Karpas-422 (cell line): ENCODE data around the gene CLSTN1. TPM values are rescaled to one million over a fixed set of nuclear protein-coding genes. Genes with fewer than 3 reads are reported as not detected.
A peak's percentile ranks its signal among the peaks of the same experiment; 100 is the strongest.

ENCODE experiments used
- DNase-seq: peaks from one replicate; pipeline ENCODE4 v3.0.0-alpha.2; 2015
- H2AFZ ChIP-seq: fragments of 200-600 bp; sonication (generic); 2 replicates; pipeline ENCODE4 v1.6.1; 2014; ENCODE audit warnings: antibody characterized with exemption, low read length, mixed read lengths
- H3K27ac ChIP-seq: fragments of 200-600 bp; sonication (generic); 2 replicates; pipeline ENCODE4 v1.5.1; 2014; ENCODE audit warnings: mild to moderate bottlenecking, low read length, moderate library complexity
- H3K27me3 ChIP-seq: fragments of 200-600 bp; sonication (generic); 2 replicates; pipeline ENCODE4 v1.6.1; 2014; ENCODE audit warnings: low read length, mixed read lengths
- H3K36me3 ChIP-seq: fragments of 200-600 bp; sonication (generic); 2 replicates; pipeline ENCODE4 v1.6.1; 2014; ENCODE audit warnings: low read length, mixed read lengths; ENCODE audit not compliant: insufficient read depth
- H3K4me1 ChIP-seq: fragments of 200-600 bp; sonication (generic); 2 replicates; pipeline ENCODE4 v1.6.1; 2014; ENCODE audit warnings: mild to moderate bottlenecking, low read length, mixed read lengths
- H3K4me2 ChIP-seq: fragments of 200-600 bp; sonication (generic); 2 replicates; pipeline ENCODE4 v1.6.1; 2014; ENCODE audit warnings: low read length, low read depth, mild to moderate bottlenecking; ENCODE audit not compliant: poor library complexity, severe bottlenecking
- H3K4me3 ChIP-seq: fragments of 200-600 bp; sonication (generic); 2 replicates; pipeline ENCODE4 v1.5.1; 2014; ENCODE audit warnings: mild to moderate bottlenecking, antibody characterized with exemption, low read length, mixed read lengths
- H3K79me2 ChIP-seq: fragments of 200-600 bp; sonication (generic); 2 replicates; pipeline ENCODE4 v1.6.1; 2014; ENCODE audit warnings: mild to moderate bottlenecking, low read length, mixed read lengths
- H3K9ac ChIP-seq: fragments of 200-600 bp; sonication (generic); 2 replicates; pipeline ENCODE4 v1.6.0; 2014; ENCODE audit warnings: low read length
- H3K9me2 ChIP-seq: fragments of 200-600 bp; sonication (generic), shearing (Covaris generic); replicated peaks from 2 replicates; pipeline ENCODE4 v1.6.0; 2014; ENCODE audit warnings: mild to moderate bottlenecking, low read length, moderate library complexity; ENCODE audit not compliant: insufficient read depth
- H3K9me3 ChIP-seq: fragments of 300-700, 200-600 bp; sonication (generic); 2 replicates; pipeline ENCODE4 v1.6.1; 2014; ENCODE audit warnings: low read length, mixed read lengths
- H4K20me1 ChIP-seq: fragments of 200-600 bp; sonication (generic); 2 replicates; pipeline ENCODE4 v1.6.1; 2014; ENCODE audit warnings: mild to moderate bottlenecking, antibody characterized with exemption, low read length, low read depth; ENCODE audit not compliant: insufficient read depth
- total RNA-seq: library from RNA; depleted of rRNA; stranded (reverse); fragments of >200 nt; shearing (Covaris generic); gene quantifications from 2 replicates; pipeline ENCODE4 v1.2.3, GENCODE V29; 2014; ENCODE audit warnings: low replicate concordance; rRNA removed

CLSTN1 gene
- total RNA-seq: 52.0 and 77.7 TPM in 2 replicates

DNA sequence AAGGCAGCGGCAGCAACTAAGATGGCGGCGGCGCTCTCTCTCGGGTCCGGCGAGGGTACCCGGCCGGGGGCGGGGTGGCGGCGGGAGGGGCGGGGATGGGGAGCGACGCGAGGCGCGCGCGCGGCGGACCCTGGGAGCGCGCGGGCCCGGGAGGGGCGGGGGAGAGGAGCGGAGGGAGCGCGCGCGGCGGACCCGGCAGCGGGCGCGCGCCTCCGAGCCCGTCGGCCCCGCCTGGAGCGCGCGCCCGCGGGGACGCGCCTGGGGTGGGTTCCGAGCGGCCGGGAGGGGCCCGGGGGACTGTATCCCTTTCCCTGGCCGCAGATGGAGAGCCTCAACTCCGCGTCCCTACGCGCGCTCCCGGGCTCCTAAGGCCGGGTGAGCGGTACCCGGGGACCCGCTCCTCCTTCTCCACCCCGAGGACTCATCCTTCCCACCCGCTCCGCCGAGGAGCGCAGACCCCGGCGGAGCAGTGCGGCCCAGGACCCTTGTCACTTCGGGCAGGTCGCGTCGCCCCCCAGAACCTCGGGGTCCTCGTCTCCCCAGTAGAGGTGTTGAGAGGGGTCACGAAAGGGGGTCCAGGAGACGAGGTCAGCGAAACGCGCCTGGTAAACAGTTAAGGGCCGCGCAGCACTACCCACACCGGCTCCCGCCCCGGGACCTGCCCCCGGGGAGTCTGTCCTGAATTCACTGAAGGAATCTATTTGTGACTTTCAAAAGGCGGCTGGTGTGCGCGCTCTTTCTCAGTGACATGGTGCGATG lies at the start of gene CLSTN1:
CLSTN1 (minus strand) TSS at position 23 of the 759 bp plus-strand sequence. CDS start 232 bp downstream, outside the sequence.
- Histone ChIP-seq H3K27ac (peak within 1 kb of the TSS; percentile 24; the same call in 1 of the 2 replicates), H3K4me2 (peak within 1 kb of the TSS; percentile 89), H3K9me3 (no peaks in the 10 kb centered on the region), H3K9me2 (no peaks in the 10 kb centered on the region), H4K20me1 (peaks cover 19% of the 10 kb centered on the region), H3K9ac (peak within 1 kb of the TSS; percentile 94), H3K4me3 (peak within 1 kb of the TSS; percentile 94), H3K36me3 (no peaks in the 10 kb centered on the region; the same call in 1 of the 2 replicates), H3K4me1 (peaks cover 50% of the 10 kb centered on the region), H3K79me2 (peaks cover 41% of the 10 kb centered on the region), H2AFZ (peak within 1 kb of the TSS; percentile 99), H3K27me3 (no peaks in the 10 kb centered on the region)
- DNase-seq: peak; percentile 96

DNA sequence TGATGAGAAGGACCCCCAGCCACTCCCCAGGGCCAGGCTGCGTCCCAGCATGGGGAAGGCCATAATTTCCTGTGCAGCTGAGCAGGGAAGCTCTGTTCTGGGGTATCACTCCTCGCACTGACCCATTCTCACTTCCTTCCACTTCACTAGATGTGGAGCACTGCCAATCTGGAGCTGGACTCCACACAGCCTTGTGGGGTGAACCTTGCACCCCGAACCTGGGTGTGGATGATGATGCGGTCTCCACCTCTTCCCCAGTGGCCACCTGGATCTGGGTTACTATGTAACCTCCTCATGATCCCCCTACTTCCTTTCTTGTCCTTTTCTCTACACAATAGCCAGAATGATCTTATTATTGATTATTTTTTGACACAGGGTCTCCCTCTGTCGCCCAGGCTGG lies 49.6 kb upstream of the CLSTN1 start:
- Histone ChIP-seq H3K36me3 (no peaks in the 10 kb centered on the region), H2AFZ (no peak overlapping the region), H3K4me1 (peaks cover 4% of the 10 kb centered on the region), H3K27ac (no peak overlapping the region), H3K4me2 (no peak overlapping the region), H3K27me3 (no peaks in the 10 kb centered on the region), H3K79me2 (no peaks in the 10 kb centered on the region), H3K9me2 (no peaks in the 10 kb centered on the region), H3K9me3 (no peaks in the 10 kb centered on the region), H3K9ac (no peak overlapping the region), H4K20me1 (no peaks in the 10 kb centered on the region), H3K4me3 (no peak overlapping the region)
- no peak for DNase-seq

DNA sequence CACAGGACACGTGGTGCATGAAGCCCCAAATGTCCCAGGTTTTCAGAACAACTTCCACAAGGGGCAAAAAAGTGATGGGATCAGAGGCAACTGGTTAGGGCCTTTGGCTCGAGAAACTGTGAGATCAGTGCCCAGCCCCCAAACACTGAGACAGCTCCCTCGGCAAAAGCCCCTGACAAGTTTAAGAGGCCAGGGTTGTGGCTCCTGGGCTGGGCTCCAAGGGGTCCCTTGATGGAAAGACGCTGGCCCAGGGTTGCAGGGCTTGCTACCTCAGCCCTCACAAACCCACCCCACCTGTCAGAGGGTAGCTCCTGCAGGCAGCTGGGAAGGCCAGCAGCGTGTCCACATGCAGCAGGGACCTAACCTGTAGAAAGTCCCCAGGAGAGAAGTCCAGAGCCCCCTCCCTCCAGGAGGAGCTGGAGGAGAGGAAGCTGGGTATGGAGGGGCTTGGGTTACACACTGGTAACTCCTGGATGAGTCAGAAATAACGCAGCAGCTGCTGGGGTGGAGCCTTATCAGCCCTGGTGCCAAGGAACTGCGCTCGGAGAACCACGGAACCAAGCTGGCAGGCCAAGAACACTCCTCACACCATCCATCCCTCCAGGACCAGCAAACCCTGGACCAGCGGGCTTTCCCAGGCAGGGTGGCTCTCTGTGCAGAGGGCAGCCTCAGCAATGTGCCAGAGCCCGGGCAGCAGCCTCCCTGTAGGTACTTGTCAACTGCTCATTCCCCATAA lies 48.8 kb upstream of the CLSTN1 start:
- Histone ChIP-seq H3K36me3 (no peaks in the 10 kb centered on the region), H2AFZ (no peak overlapping the region), H3K4me3 (no peak overlapping the region)

DNA sequence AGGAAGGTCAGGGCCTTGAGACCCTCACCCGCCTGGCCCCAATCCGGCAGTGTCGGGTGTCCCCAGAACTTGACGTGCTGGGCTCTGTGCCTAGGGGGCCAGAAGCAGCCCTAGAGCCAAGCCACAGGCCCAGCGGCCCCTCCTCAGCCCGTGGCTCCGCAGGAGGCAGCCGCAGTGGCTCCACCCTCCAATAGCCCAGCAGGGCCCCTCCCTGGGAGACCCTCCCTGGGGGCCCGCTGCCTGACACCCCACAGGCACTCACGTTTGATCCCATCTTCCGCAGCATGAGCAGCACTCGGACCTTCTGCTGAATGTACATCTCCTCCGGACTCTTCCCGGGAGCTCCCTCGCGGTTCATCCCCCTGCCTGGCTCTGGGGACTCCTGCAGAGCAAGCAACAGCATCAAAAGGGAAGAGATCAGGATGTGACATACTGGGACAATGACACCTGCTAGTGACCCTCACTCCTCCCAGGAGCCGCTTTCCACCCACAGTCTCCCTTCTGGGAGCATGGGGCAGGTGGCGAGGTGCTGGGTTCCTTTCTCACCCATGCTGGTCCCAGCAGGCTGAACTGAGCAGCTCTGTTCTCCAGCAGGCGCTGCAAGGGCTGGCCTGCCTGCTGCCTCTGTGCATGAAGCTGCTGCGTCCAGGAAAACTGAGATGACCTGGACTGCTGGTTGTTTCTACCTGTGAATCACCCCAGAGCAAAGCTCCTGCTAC lies 48.1 kb upstream of the CLSTN1 start:
- Histone ChIP-seq H3K4me1 (peaks cover 6% of the 10 kb centered on the region), H3K4me2 (no peak overlapping the region), H2AFZ (no peak overlapping the region), H3K36me3 (no peaks in the 10 kb centered on the region), H3K27ac (no peak overlapping the region), H3K79me2 (no peaks in the 10 kb centered on the region), H4K20me1 (no peaks in the 10 kb centered on the region), H3K27me3 (no peaks in the 10 kb centered on the region), H3K9ac (no peak overlapping the region), H3K9me2 (no peaks in the 10 kb centered on the region), H3K4me3 (no peak overlapping the region), H3K9me3 (no peaks in the 10 kb centered on the region)
- no peak for DNase-seq

More for the DNA sequence above, 48.8 kb upstream of the CLSTN1 start:
- DNase-seq: no peak
- H3K27ac ChIP-seq: no peak overlapping the region
- H3K27me3 ChIP-seq: no peaks in the 10 kb centered on the region
- H3K4me1 ChIP-seq: peaks cover 6% of the 10 kb centered on the region
- no peaks in the 10 kb centered on the region for H4K20me1 ChIP-seq
- no peaks in the 10 kb centered on the region for H3K9me2 ChIP-seq
- no peaks in the 10 kb centered on the region for H3K9me3 ChIP-seq
- no peak overlapping the region for H3K4me2 ChIP-seq
- H3K79me2 ChIP-seq: no peaks in the 10 kb centered on the region
- no peak overlapping the region for H3K9ac ChIP-seq

DNA sequence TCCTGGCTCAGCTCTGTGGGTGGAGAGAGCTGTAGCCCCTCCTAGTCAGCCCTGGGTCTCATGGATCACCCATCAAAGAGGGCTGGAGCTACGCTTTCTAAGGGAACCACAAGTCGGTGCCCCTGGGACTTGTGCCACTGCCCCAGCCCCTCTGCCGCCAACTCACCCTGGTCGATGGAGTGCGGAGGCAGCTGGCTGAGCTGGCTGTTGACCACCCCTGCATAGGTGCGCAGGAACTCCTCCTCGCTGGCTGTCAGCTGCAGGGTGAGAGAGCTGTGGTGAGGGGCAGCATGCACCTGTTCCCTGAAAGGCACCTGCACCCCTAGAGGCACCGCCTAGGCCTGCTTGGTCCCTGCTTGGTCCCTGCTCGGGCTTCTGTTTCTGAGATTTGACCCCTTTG lies 47.3 kb upstream of the CLSTN1 start:
- H3K4me3 ChIP-seq: no peak overlapping the region
- no peak overlapping the region for H3K27ac ChIP-seq
- H3K4me2 ChIP-seq: no peak overlapping the region
- H3K4me1 ChIP-seq: peaks cover 6% of the 10 kb centered on the region
- H3K27me3 ChIP-seq: no peaks in the 10 kb centered on the region
- no peaks in the 10 kb centered on the region for H3K9me3 ChIP-seq
- DNase-seq: no peak
- no peaks in the 10 kb centered on the region for H3K9me2 ChIP-seq
- no peaks in the 10 kb centered on the region for H4K20me1 ChIP-seq
- H2AFZ ChIP-seq: no peak overlapping the region
- no peaks in the 10 kb centered on the region for H3K79me2 ChIP-seq
- H3K36me3 ChIP-seq: no peaks in the 10 kb centered on the region
- H3K9ac ChIP-seq: no peak overlapping the region

DNA sequence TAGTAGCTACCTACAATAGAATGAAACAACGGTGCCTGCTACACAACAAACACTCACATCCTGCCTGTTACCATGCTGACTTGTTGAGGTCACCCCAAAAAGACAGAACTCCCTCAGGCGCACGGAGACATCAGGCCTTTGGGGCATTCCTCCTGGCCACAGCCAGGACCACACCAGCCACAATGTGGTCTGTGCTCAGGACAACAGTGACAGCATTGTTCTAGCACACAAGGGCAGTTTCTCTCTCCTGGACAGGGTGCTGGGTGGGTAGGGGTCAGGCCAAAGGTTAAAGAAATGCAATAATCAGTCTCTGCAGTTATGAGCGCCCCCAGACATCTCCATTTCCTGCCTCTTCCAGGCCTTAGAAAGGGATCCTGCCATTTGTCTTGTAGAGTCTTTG lies 46.8 kb upstream of the CLSTN1 start:
- Histone ChIP-seq H3K36me3 (no peaks in the 10 kb centered on the region), H3K9me3 (no peaks in the 10 kb centered on the region), H3K4me1 (peaks cover 6% of the 10 kb centered on the region), H3K27ac (no peak overlapping the region), H3K9ac (no peak overlapping the region), H4K20me1 (no peaks in the 10 kb centered on the region), H3K79me2 (no peaks in the 10 kb centered on the region), H3K4me3 (no peak overlapping the region), H3K9me2 (no peaks in the 10 kb centered on the region), H3K27me3 (no peaks in the 10 kb centered on the region), H3K4me2 (no peak overlapping the region), H2AFZ (no peak overlapping the region)
- no peak for DNase-seq

DNA sequence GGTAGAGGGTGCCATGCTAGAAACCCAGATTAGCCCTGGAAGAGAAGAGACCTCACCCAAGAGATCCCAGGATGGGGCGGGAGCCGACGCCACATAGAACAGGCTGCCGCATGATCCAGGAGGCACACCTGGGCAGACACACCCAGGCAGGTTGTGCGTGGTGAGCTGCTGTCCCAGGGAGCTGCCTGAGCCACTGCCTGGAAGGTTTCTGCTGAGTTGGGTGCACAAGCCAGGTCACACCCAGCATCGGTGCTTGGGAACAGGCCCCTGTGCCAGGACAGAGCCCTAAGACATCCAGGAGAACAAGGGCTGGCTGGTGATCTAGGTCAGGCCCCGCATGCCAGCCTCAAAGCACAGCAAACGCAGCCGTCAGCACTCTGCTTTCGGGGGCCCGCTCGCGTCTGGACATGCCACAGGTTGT lies 46.1 kb upstream of the CLSTN1 start:
- Histone ChIP-seq H3K4me3 (no peak overlapping the region), H3K27ac (no peak overlapping the region), H3K9me3 (no peaks in the 10 kb centered on the region), H3K79me2 (no peaks in the 10 kb centered on the region), H2AFZ (no peak overlapping the region), H3K4me2 (no peak overlapping the region), H3K9me2 (no peaks in the 10 kb centered on the region), H4K20me1 (no peaks in the 10 kb centered on the region), H3K9ac (no peak overlapping the region), H3K4me1 (peaks cover 3% of the 10 kb centered on the region), H3K36me3 (no peaks in the 10 kb centered on the region), H3K27me3 (no peaks in the 10 kb centered on the region)
- DNase-seq: no peak

DNA sequence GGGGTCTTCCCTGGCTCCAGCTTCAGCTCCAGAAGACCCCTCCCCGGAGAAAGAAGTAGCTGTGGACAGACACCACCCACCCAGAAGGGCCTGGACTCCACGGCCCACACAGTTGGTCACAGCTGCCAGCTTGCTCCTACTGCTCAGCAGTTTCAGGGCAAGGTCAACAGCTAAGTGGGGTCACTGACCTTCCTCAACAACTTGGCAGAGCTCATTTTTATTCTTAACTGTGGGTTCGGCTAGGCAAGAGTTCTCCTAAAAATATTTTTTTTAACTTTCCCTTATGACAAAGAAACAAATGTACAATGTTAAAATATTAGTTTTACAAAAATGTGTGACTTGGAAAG lies 44.5 kb upstream of the CLSTN1 start:
- Histone ChIP-seq H3K4me3 (no peak overlapping the region), H4K20me1 (no peaks in the 10 kb centered on the region), H3K9me2 (no peaks in the 10 kb centered on the region), H3K4me2 (no peak overlapping the region), H3K36me3 (no peaks in the 10 kb centered on the region), H3K4me1 (peaks cover 7% of the 10 kb centered on the region), H3K9ac (no peak overlapping the region), H3K27me3 (no peaks in the 10 kb centered on the region), H3K79me2 (no peaks in the 10 kb centered on the region), H2AFZ (no peak overlapping the region), H3K27ac (no peak overlapping the region), H3K9me3 (no peaks in the 10 kb centered on the region)
- DNase-seq: no peak
